ENCODE data around the gene THSD7B.

The THSD7B gene

DNA sequence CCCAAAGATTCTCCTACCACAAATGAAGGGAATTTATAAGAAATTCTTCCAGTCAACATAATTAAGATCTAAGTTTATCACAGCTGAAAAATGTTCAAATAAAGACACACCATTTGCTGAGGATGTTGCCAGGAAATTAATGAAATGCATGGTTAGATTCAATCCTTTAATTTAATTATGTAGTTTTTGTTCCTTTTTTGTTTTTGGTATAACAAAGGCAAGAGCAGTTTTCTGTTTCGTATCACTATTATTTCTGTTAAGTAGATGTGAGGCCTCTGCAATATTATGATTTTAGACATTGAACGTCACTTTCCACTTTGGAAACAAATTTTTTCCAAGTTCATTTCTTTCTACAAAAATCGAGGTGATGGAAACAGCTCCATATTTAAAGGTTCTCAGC is 440.0 kb downstream of the THSD7B start:
- DNase-seq (ENCODE audit: low read depth) = no peak

DNA sequence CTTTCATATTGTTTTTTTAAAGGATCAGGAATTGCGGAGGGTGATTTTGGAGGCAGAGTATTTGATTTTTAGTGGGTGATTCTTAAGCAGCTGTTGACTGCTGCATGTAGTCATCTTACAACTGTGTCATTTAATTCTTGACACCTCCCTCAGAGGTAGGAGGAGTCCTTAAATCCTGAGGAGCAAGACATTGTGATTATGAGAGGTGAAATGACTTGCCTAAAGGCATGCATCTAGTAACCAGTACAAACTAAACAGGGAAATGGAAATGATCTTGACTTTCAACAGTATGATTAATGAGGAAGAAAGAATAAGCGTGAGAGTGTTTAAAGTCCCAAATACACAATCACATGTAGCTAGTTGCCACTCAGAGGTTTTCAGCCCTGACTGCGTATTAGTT is 440.7 kb downstream of the THSD7B start:
- DNase-seq (ENCODE audit: low read depth) = no peak

DNA sequence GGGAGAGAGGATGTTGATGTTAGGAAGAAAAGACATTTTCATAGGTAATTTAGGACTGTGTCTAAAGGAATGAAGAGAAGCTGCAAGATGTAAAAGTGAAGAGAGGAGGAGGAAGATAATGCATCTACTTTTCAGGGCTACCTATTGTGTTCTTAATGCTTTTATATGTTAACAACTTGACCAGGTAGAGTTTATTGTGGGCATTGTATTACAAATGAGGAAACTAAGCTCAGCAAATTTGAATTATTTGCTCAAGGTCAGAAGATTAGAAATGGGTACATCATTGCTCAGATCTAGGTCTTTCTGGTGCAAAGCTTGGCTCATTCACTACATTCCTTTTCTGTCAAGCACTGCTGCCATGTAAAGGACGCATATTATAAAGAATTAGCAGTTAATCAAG is 441.7 kb downstream of the THSD7B start:
- no peak for DNase-seq (ENCODE audit: low read depth)

DNA sequence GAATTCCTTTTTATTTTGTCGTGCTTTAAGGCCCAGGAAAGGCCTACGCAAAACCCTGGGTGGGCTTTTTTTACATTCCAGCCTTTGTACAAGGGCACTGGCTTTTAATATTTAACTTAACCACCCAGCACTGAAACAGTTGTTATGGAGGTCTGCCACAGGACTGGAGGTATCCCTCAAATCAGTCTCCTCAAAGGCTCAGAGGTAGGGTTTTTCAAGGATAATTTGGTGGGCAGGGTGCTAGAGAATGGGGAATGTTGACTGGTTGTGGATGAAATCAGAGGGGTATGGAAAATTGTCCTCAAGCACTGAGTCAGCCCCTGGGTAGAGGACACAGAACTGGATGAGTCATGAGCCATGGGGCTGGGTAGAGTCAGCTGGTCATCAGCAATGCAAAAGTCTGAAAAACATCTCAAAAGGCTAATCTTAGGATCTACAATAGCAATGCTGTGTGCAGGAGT is 443.1 kb downstream of the THSD7B start:
- DNase-seq (ENCODE audit: low read depth) = no peak

DNA sequence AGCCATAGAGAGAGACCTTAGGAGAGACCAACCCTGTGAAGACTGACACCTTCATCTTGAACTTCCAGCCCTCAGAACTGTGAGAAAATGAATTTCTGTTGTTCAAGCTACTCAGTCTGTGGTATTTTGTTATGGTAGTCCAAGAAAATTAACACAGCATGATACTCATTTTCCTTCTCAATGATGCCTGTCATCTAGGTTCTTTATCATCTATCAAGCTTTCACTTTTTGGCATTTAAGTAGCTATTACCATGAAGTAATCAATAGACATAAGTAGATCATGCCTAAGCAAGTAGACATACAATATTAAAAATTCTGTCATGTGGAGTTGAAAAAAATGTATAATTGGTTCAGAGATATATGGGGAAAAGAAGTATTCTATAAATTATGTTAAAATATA is 444.7 kb downstream of the THSD7B start:
- DNase-seq (ENCODE audit: low read depth) = no peak

DNA sequence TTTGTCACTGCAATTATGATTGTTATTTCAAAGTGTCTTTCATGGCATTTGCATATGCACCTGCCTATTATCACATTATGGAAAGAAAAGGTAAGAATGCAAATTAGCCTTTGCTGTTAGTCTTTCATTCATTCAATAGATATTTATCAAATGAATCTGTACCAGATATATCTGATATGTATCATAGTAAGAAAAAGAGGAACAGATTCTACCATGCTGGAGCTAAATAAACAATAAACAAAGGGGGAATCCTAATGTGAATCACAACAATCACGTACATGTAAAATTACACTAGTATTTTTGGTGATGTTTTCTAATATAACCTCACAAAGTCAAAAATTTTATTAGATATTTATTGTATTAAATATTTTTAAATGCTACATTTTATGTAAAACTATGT is 446.4 kb downstream of the THSD7B start:
- no peak for DNase-seq (ENCODE audit: low read depth)

DNA sequence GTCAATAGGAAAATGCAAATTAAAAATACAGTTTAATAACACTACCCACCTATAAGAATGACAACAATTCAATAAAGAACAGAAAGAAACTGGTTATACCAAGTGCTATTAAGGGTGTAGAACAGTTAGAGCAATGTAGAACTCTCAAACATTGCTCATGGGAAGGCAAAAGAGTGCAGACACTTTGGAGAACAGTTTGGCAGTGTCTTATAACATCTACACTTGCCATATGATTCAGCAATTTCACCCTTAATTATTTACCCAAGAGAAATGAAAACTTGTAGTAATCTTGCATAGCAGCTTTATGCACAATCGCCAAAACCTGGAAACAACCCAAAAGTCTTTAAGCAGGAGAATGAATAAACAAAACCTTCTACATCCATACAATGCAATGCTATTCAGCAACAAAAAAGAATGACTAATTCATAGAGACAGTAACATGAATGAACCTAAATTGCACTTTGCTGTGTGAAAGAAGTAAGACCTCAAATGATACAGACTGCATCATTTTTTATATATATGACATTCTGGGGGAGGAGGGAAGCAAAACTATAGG is 455.2 kb downstream of the THSD7B start:
- no peak for DNase-seq (ENCODE audit: low read depth)

DNA sequence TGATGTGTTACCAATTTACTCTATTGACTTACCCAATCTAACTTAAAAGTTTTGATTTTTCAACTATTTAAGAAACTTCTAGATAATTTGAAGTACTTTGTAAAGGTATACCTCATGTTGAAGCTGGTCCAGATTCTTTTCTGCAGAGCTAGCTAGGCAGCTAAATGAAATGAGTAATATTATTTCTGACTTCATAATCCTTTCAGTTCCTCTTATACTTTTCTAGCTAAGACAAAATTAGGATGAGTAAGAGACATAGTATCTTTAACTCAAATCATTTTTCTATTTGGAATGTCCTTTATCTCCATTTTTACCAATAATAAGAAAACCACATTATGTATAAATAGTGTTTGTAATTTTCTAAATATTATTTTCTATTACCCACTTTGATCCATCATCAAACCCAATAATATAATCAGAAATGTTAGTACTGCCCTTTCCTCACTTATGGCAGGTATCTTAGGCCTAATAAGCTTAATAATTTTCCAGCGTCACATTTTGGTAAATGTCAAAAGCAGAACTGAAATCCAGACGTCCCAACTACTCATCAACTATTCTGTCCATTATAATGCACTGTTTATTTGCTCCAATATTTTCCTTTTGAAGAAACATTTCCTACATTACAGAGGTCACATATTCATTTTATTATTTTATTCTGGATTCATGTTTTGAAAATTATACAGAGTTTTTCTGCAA is 456.6 kb downstream of the THSD7B start:
- DNase-seq (ENCODE audit: low read depth) = no peak

DNA sequence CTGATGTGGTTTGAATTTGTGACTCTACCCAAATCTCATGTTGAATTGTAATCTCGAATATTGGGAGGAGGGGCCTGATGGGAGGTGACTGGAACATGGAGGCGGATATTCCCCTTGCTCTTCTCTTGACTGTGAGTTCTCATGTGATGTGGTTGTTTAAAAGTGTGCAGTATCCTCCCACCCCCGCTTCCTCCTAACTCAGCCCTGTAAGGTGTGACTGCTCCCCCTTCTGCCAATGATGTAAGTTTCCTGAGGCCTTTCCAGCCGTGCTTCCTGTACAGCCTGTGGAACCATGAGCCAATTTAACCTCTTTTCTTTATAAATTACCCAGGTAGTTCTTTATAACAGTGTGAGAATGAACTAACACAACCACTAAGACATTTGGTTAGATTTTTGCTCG is 458.4 kb downstream of the THSD7B start:
- DNase-seq (ENCODE audit: low read depth) = no peak

DNA sequence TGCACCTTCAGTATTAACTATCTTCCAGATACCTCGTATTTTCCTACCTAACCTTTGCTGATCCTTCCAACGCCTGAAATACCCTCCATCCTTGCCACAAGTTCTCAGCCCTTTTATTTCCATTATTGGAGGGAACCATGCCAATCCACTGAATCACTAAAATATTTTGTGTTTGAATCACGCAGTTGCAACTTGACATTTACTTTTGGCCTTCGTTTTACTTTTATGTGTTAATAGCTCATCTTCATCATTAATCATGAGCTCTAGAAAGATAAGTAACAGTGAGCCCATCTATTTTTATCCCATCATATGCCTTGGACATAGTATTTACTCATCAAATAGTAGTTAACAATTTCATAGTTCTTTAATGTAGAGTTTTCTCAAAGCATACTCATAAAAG is 463.2 kb downstream of the THSD7B start:
- no peak for DNase-seq (ENCODE audit: low read depth)

DNA sequence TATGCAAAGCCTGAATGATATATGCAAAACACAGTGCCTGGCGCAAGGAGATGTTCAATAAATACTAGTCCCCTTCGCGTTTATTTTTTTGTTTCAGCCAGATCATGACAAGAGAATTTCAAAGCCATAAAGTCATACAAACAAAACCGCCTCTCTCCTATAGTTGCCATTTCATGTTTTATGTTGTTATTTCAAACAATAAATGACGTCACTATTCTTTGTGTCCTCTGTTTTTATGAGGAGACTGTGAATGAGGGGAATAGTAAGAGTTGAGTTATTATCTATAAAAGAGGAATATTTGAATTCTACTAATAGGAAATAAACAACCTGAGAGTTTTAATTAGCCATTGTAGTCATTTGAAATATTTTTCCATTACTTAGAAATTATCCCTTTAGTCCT is 464.5 kb downstream of the THSD7B start:
- no peak for DNase-seq (ENCODE audit: low read depth)

DNA sequence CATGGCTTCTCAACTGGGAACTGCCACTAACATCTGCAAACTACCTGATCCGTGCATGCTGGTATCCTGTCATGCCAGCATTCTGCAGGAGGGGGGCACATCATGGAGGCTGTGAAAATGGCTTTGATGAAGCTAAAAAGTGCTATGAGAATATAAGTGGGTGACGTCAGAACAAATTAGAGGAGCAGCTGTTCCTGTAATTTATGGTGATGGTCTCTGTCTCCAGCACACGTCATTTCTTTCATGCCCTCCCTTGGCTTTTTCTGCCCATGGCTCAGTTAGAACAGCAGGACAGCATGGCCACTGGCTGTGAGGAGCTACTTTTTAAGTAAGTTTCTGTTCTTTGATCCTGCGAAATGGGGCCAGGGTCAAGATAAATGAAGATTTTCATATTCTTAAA is 466.3 kb downstream of the THSD7B start:
- DNase-seq (ENCODE audit: low read depth) = no peak

DNA sequence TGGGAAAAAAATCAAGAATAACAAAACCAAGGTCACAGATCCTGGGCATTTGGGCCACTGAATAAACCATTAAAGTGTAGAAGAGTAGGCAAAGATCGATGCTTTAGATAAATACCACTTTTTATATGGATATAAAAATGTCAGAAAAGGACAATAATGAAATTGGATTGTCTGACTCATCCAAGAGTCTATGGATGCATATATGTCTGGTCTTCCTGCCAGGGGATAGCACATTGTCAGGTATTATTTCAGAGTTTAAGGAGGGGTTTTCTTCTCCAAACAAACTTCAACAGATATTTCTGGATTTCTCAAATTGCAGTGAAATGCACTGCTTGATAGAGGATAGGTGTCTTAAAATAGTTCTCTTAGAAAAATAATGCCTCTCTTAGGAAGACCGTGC is 466.7 kb downstream of the THSD7B start:
- DNase-seq (ENCODE audit: low read depth) = no peak

DNA sequence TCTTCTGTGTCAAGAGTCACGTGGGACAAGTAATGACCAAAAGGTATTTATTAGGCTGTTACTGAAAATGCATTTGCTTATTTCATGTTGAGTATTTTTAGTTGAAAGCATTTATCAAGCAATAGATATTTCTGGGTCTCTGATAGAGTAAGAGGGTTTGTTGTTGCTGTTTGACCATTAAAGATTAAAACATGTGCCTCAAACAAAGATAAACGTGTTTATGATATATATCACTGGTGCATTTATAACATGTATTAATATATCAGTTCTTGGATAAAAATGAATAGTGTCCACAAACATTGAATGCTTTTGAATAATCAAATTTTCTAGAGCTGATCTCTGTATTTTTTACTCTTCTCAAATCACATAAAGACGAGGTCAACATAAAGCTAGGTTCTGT is 467.7 kb downstream of the THSD7B start:
- DNase-seq (ENCODE audit: low read depth) = no peak

DNA sequence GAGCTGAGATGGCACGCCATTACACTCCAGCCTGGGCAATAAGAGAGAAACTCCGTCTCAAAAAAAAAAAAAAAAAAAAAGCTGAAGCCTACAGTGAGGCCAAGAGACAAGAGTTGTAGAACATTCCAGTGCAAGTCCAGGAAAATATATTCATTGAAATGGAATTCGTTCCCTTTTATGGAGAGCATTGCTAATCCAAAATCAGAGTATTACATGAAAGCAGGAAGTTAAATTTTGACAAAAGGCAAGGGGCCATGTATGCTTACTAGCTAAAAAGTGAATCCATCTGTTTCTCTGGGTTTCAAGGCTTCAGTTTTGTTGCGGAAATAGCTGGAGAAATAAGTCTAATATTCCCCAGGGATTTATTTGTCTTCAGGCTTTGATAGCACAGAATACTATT is 471.7 kb downstream of the THSD7B start:
- no peak for DNase-seq (ENCODE audit: low read depth)

DNA sequence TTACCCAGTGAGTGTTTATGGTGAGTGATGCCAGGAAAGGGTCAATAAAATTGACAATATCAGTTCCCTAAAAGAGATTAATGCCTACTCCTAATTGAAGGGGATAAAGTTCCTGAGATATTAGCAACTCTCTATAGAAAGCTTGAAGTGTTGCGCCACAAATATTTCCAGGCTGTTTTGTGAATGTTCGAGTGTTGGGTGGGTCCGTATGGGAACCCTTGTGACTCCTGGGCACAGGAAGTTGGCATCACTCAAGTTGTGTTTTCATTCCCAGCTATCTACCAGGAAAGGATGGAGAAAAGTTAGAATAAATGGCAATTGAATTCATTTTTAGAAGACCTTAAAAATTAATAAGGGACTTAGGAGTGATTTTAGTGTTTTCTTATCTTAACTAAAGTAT is 472.7 kb downstream of the THSD7B start:
- DNase-seq (ENCODE audit: low read depth) = no peak

DNA sequence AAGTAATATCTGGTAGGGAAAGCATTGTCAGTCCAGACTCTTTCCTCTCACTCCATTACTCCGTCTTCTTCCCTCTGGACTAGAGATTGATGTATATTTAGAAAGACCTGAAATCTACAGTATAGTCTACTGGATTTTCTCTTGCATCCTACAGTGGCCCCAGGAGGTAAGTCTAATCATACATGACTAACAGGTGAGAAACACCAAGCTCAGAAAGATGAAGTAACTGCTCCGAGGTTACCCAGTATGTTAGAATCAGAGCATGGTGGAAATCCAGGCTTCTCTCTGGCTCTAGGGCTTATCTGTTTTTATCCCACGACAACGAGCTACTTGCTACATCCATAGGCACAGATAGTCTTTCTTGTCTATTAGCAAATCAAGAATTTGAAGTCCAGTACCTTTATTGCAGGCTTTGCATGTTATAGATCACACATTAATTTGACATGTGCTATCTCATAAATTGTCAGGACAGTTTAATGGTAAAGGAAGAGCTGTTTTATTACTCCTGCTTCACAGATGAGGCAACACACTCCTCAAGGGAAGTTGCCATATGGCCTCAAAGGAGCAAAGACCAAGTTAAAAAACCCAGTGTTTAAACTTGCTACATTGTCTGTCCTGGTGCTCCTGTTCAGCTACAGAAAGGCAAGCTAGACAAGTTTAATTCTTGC is 484.3 kb downstream of the THSD7B start:
- no peak for DNase-seq (ENCODE audit: low read depth)

DNA sequence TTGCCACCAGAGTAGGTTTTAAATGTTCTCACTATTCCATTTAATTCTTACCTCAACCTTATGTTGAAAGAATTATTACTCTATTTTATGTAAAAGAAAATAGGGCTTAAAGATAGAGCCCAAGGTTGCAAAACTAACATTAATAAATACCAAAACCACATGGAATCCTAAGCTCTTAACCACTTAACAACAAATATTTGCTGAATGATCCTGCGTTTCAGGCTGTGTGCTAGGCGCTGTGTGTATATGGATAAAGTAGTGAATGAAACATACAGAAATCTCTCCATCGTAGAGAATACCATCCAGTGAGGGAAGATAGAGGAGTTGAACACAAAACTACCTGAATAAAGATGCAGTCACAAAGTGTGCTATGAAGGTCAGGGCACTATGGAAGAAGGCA is 485.1 kb downstream of the THSD7B start:
- no peak for DNase-seq (ENCODE audit: low read depth)

DNA sequence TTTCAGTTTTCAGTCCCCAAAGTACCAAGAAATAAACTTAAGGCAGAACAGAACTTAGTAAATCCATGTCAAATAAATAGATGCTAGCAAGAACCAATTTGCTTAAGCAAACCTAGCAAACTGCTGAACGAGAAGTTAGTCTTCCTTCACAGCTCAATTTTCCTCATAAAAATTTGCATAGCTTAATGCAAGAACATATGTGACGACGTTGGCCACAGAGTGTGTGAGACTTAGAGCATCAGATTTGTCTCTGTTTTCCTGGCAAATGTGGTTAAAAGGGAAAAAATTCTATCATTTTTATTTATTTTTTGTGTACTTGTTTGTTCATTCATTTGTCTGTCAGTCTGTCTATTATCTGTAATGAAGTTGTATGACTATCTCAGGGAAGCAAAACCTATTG is 485.7 kb downstream of the THSD7B start:
- DNase-seq (ENCODE audit: low read depth) = no peak

DNA sequence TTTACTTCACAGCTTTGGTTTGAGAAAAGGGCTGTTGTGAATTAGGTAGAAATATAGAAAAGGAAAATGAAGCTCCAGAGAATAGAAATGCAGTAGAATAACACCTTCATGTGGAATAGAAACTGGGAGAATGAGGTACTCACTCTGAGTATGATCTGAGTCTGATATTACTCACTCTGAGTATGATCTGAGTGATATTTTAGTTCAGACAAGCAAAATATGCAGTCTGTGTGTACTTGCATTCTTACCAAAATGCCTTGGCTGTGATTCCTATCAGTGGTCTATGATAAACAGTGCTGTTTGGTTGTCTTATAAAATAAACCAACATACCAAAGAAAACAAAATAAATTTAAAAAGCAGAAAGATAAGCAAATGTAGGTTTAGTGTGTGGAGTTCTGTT is 487.6 kb downstream of the THSD7B start:
- no peak for DNase-seq (ENCODE audit: low read depth)

DNA sequence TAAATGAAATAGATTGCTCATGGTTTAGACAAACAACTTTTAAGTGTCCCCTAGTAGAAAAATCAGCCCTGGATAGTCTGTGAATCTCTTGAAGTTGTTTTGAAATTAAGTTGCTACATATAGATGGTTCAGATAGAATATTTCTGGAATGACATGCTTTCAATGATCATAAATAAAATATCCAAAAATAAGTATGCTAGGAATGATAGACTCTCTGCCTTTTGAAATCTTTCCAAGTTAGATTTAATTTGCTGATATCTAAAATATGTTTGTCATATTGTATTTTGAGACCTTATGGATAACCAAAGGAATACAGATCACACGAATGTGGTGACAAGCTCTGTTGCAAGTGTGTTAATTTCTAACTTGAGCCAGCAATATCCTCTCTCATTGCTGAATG is 488.7 kb downstream of the THSD7B start:
- no peak for DNase-seq (ENCODE audit: low read depth)

DNA sequence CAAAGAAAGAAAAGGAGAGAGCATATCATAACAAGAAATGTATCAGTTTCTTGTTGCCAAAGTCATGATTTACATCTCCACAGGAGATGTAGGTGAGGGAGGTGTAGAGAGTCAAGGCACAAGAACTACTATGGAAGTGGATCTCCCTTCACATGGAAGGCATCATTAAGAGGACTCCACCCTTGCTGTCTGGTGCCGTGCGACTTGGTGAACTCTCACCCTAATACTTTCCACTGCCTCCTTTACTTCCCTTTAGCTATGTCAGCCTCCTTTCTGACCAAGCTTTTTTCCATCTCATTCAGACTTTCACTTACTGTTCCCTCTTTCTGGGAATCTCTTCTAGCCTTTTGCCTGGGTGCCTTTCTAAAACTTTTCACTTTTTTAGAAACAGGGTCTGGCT is 490.0 kb downstream of the THSD7B start:
- DNase-seq (ENCODE audit: low read depth) = no peak

DNA sequence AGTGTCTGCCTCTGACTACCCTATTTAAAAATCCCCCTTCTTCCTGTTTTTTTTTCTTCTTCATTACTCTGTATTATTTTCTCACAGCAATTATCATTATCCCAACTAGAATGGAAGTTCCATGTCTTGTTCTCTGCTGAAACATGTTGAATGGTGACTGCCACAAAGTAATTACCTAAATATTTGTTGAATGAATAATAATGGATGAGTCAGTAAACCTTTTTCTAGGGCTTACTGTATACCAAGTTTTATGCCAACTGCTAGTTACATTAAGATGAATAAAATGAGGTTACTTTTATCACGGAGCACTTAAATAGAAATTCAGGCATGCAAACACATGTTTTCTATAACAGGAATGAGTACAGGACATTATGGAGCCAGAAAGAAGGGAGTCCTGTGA is 490.6 kb downstream of the THSD7B start:
- DNase-seq (ENCODE audit: low read depth) = no peak

Measured in stimulated activated CD4-positive, alpha-beta T cell treated with anti-CD3 and anti-CD28 coated beads, Interleukin-2, amount 100 ng/mL, for 4 hours (primary cell).